DND-41 (cell line): ENCODE results near the gene IL22RA1.

Experiments used
- EZH2 ChIP-seq: IDR thresholded peaks from 3 replicates; pipeline ENCODE4 v1.6.1; 2012; ENCODE audit warnings: borderline replicate concordance, low read depth, mild to moderate bottlenecking, moderate library complexity, low read length, inconsistent platforms; ENCODE audit not compliant: severe bottlenecking
- TF ChIP-seq, protein P1 (sequence below): IDR thresholded peaks from 2 replicates; pipeline ENCODE4 v1.5.1; 2012; ENCODE audit warnings: borderline replicate concordance, low read length, moderate library complexity, mild to moderate bottlenecking; ENCODE audit not compliant: poor library complexity, severe bottlenecking; ENCODE audit errors: extremely low read depth

DNA sequence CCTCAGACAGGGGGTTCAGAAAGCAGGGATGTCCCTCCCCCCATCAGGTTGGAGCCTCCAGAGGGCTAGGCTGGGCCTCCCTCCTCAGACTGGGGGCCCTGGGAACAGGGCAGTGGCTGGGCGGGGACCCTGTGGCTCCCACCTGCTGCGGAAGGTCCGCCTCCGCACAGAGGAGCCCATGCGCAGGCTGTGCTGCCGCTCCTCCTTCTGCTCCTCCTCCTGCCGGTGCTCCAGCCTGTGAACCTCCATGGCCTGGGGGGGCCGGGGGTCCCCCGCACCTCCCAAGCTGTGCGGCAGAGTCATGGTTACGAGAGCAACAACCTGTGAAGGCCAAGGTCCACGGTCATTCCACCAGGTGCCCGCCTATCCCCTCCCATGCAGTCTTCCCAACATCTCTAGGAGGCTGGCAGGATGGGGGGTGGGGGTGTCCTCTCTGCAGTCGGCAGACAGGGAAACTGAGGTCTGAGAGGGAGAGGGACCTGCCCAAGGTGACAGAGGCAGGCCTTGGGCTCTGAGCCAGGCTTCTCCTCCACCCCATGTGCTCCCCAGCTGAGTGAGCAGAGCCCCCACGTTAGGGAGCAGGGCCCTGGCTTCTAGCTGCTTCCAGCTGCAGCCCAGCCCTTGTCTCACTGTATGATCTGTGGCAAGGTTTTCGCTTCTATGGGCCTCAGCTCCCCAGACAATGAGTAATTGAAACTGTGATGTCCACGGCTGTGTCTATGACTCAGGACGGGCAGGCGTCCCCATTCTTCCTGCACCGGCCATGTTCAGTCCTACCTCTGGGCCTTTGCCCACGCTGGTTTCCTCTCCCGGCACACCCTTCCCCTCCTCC, 34.4 kb downstream of the IL22RA1 start:
- TF ChIP-seq, protein P1, sequence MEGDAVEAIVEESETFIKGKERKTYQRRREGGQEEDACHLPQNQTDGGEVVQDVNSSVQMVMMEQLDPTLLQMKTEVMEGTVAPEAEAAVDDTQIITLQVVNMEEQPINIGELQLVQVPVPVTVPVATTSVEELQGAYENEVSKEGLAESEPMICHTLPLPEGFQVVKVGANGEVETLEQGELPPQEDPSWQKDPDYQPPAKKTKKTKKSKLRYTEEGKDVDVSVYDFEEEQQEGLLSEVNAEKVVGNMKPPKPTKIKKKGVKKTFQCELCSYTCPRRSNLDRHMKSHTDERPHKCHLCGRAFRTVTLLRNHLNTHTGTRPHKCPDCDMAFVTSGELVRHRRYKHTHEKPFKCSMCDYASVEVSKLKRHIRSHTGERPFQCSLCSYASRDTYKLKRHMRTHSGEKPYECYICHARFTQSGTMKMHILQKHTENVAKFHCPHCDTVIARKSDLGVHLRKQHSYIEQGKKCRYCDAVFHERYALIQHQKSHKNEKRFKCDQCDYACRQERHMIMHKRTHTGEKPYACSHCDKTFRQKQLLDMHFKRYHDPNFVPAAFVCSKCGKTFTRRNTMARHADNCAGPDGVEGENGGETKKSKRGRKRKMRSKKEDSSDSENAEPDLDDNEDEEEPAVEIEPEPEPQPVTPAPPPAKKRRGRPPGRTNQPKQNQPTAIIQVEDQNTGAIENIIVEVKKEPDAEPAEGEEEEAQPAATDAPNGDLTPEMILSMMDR = no peak
- TF ChIP-seq EZH2 = no peak
